NCI-H1105 treated with DMSO at 0.1 percent for 48 hours (cell line): ENCODE measurements around the gene BLOC1S6.

ENCODE experiments used
- DNase-seq: peaks from one replicate; lab custom pipeline; 2025; lab: John Stamatoyannopoulos, UW

The BLOC1S6 gene, protein sequence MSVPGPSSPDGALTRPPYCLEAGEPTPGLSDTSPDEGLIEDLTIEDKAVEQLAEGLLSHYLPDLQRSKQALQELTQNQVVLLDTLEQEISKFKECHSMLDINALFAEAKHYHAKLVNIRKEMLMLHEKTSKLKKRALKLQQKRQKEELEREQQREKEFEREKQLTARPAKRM

DNA sequence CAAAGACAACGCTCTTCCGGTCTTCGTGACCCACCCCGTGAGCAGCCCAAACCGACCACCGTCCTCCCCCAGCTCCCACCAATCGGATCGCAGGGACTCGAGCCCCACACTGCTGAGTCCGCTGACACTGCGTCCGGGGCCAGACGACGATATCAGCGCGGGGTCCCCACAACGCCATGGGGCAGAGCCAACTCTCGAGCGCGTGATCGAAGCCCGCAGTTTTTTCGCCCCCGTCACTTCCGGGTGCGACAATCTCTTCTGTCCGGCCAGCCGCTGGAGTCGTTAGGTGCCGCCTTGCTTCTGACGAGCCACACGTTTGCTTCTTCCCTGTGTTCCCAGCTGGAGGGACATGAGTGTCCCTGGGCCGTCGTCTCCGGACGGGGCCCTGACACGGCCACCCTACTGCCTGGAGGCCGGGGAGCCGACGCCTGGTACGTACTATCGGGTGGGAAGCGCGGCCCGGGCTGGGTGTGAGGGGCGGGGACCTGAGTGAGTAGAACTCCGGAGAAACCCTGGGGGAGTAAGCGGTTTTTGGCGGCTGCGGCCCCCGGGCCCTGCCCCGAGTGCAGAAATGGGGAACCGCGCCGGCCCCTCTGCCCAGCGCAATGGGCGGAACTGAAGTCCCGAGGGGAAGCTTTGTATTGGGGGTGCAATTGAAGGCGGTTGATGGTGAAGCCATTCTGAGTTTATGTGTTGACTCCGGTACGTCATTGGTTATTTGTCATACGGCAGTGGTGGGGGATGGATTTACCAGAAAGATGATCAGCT is at the start of gene BLOC1S6:
Gene BLOC1S6 (plus strand): TSS at position 285 of the 768 bp plus-strand sequence. CDS start 65 bp downstream, at position 350.
- peak; percentile 79 for DNase-seq

DNA sequence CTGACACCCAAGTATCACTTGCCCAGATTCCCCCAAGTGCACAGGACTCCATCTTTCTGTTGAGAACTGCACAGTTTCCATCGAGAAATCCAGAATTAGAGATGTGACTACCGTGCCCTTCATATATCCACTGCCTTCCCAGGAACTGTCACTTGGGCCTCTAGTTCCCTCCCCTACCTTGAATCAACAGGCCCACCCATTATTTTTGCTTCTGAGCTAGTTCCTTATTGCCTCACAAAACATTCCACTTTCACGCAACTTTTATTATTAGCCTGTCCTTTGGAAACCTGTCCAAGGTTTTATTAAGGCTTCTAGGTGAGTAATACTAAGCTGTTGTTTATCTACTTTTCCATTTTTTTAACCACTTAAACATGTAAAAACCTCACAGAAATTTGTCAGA is 47.5 kb upstream of the BLOC1S6 start:
- no peak for DNase-seq

DNA sequence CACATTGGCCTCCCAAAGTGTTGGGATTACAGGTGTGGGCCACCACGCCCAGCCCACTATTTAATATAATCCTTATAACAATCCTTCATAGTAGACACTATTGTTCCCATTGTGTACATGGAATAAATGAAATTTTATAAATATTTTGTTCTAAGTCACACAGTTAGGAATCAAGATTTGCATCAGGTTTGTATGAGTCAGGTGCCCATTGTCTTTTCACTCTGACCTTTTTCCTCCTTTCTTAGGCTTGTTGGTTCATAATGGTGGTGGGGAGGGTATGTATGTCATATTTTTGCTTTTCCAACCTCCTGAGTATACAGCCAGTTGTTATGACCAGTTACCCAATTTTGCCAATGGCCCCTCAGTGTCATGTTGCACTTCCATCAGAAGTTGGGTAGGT is 46.6 kb upstream of the BLOC1S6 start:
- no peak for DNase-seq

DNA sequence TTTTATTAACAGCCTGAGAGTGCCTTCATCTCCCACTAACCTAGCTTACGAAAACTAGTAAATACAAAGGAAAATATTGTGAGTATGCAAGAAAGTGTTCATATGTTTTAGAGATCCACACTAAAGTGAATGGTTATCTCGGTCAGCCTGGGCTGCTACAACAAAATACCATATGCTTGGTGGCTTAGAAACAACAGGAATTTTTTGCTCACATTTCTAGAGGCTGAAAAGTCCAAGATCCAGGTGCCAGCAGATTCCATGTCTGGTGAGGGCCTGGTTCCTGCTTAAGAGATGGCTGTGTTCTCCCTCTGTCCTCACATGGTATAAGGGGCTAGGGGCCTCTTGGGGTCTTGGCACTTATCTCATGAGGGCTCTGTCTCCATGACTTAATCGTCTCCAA is 44.1 kb upstream of the BLOC1S6 start:
- DNase-seq: no peak

DNA sequence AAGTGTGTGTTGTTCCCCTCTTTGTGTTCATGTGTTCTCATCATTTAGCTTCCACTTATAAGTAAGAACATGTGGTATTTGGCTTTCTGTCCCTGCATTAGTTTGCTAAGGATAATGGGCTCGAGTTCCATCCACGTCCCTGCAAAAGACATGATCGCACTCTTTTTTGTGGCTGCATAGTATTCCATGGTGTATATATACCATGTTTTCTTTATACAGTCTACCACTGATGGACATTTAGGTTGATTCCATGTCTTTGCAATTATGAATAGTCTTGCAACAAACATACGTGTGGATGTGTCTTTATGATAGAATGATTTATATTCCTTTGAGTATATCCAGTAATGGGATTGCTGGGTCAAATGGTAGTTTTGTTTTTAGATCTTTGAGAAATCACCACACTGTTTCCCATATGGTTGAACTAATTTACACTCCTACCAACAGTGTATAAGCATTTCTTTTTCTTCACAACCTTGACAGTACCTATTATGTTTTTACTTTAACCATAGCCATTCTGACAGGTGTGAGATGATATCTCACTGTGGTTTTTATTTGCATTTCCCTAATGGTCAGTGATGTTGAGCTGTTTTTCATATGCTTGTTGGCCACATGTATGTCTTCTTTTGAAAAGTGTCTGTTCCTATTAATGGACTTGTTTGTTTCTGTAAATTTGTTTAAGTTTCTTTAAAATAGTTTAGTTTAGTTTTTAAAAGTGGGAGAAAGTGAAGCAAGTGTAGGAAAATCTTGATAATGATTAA is 42.7 kb upstream of the BLOC1S6 start:
- DNase-seq: no peak

DNA sequence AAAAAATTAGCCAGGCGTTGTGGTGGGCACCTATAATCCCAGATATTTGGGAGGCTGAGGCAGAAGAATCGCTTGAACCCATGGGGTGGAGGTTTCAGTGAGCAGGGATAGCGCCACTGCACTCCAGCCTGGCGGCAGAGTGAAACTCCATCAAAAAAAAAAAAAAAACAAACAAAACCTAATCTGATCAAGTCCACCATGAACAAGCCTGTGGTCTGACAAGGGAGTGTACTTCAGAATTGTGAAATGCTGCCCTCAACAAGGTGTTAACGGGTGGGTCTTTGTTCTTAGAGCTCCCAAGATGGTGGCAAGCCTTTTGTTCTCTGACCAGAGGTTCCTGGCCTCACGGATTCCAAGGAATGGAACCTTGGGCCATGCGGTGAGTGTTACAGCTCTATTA is 40.4 kb upstream of the BLOC1S6 start:
- no peak for DNase-seq

DNA sequence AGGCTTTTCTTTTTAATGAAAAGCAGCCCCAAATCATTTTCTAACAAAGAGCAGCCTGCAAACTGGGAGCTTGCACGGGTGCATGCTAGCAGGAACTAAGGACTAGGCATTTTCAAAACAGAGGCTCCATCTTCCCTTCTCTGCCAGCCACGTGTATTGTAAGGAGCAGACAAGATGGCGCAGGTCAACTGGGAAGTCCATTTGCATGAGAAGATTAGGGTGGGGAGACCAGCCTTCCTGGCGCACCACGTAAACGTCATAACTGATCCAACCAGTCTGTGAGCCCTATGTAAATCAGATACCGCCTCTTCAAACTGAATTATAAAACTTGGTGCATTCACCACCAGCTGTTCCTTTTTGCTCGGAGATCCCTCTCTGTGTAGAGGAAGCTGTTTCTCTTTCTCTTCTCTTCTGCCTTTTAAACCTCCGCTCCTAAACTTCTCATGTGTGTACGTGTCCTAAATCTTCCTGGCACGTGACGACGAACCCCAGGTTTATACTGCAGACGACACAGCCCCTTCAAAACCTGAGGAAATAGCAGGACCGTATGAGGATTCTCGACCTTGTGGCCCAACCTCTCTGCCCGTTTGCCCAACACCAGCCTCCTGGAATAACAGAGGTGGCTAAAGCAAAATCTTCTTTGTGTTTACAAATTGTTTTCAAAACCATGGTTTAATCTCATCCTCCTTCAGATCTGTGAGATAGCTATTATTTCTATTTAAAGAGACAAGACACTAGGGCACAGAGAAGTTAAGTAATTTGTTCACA is 38.2 kb upstream of the BLOC1S6 start:
- no peak for DNase-seq

DNA sequence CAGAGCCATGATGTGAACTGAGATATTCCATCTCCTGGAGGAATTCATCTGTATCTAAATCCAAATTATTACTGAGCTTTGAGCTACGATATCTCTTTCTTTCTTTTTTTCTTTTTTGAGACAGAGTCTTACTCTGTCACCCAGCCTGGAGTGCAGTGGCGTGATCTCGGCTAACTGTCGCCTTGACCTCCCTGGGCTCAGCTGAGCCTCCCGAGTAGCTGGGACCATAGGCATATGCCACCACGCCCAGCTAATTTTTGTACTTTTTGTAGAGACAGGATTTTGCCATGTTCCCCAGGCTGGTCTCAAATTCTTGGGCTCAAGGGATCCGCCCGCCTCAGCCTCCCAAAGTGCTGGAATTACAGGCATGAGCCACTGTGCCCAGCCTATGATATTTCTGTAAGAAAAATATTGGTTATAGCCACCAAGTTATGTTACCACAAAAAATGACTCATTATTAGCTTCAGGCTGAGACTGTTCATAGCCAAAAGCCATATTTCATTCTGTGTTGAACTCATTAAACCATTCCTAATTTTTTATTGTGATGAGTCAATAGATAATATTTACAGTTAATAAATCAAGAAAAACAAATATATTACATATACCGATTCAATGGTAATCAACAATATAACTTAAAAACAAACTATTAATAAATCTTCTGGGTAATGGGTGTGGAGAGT is 37.5 kb upstream of the BLOC1S6 start:
- no peak for DNase-seq

DNA sequence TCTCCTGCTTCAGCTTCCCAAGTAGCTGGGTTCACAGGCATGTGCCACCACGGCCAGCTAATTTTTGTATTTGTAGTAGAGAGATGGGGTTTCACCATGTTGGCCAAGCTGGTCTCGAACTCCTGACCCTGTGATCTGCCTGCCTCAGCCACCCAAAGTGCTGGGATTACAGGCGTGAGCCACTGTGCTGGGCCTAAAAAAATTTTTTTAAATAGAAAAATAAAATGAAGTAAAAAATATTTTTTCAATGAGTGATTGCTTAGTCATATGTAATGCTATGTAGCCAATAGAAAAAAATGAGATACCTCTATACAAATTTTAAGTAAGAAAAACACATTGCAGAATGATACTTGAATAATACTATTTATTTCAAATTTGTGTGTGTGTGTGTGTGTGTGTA is 36.7 kb upstream of the BLOC1S6 start:
- DNase-seq: no peak

DNA sequence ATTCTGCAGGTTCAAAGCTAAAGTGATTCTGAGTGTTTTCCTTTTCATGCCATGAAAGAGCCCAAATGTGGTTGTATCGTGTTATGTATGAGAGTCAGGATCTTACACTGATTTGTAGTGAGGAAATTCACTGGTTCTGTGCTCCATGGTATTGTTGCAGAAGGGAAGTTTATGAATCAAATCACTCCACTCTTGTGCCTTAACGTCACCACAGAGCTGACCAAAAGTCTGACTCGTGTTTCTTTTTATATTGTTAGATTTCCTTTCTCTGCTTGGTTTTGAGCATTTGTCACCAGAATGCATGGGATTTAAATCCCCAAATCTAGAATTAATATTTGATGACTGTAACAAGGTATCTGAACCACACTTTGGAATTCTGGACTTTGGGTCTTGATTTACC is 35.5 kb upstream of the BLOC1S6 start:
- DNase-seq: no peak

DNA sequence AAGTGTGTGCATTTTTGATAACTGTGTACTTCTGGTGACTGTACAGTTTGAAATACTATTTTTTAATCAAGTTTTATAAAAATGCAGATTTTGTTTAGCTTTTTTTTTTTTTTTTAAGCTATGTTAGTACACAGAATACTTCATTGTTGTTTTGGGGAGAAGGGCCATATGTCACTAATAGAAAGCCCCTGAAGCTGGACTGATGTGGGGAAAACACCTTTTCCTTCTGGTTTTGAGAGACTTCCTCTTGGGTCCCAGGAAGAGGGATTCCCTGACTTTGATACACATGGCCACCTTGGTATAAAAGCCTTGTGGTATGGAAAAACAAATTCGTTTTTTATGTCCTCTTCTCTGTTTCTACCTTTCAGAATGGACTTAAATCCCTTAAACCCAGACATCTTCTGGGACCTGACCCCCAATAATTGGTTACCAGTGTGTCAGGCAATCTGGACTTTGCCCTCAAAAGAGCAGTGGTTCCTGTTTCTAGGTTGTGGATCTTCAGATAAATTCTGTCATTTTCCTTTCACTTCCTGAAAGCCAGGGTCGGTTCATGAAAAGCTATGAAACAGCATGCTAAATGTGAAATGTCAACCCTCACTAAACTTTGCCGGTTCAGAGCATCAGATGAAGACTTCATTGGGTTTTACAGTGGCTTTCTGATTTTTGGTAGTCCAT is 31.1 kb upstream of the BLOC1S6 start:
- no peak for DNase-seq

DNA sequence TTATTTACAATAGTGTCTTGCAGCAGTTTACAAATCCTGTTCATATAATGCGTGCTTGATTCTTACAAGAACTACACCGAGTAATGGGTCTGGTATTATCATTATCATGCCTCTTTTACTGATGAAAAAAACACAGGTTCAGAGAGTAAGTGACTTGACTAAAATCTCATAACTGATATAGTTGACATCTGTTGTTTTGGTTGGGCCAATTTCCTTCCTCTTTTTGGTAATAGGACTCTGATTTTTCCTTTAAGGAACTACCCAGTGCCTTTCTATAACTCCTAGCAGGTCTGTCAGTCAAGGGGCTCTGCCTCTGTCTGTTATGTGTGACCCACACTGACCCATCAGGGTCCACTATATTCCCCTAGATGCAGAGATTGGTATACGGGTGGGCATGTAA is 14.6 kb upstream of the BLOC1S6 start:
- no peak for DNase-seq

DNA sequence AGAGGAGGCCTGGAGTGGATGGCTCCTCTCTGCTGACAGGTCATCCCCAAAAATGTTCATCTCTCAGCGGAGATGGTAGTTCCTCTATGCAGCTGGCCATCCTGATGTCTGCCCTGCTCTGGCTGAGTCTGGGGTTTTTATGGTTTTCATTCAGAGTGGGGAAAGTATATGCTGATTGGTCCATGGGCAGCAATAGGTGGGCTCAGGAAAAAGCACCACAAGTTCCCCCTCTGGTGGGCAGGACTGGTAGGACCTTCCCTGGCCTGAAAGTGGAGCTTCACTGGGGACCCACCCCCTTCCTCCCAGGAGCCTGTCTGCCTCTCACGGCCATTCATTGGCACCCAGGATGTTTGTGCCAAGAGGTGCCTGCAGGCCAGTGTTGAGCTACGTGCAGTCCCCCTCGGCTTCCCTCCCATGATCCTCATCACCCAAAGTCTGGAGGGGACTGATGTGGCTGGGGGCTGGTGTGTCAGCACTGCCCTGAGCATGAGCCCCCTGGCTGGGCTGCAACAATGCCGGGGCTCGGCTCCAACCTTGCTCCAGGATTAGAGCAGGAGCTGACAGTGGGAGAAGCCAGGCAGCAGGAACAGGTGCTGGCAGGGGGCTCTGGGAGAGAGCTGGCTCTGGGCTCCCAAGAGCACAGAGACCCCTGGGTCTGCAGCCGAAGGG is 13.1 kb upstream of the BLOC1S6 start:
- no peak for DNase-seq

DNA sequence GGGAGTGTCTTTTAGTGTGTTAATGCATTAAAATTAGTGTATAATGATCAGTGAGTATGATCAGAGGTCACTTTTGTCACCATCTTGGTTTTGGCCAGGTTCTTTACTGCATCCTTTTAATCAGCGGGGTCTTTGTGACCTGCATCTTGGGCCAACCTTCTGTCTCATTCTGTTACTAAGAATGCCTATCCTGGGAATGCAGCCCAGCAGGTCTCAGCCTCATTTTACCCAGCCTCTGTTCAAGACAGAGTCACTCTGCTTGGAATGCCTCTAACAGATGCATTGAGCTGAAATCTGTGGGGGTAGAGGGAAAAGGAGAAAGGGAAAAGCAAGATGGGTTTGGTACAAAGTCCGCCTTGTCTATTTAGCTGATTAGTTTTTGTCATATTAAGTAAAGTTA is 5.3 kb upstream of the BLOC1S6 start:
- no peak for DNase-seq

DNA sequence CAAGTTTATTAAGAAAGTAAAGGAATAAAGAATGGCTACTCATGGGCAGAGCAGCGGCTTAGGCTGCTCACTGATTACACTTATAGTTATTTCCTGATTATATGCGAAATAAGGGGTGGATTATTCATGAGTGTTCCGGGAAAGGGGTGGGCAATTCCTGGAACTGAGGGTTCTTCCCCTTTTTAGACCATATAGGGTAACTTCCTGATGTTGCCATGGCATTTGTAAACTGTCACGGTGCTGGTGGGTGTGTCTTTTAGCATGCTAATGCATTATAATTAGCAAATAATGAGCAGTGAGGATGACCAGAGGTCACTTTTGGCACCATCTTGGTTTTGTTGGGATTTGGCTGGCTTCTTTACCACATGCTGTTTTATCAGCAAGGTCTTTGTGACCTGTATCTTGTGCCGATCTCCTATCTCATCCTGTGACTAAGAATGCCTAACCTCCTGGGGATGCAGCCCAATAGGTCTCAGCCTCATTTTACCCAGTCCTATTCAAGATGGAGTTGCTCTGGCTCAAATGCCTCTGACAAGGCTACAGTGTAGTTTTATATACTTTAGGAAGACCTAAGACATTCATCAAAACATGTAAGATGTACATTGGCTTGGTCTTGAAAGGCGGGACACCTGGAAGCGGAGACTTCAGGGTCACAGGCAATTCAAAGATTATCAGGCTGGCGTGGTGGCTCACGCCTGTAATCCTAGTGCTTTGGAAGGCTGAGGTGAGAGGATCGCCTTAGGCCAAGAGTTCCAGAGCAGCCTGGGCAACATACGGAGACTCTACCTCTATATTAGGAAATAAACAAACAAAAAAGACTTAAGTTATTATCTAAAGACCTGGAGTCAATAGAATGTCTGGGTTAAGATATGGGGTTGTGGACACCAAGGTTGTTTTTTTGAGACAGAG is 3.2 kb upstream of the BLOC1S6 start:
- DNase-seq: no peak

DNA sequence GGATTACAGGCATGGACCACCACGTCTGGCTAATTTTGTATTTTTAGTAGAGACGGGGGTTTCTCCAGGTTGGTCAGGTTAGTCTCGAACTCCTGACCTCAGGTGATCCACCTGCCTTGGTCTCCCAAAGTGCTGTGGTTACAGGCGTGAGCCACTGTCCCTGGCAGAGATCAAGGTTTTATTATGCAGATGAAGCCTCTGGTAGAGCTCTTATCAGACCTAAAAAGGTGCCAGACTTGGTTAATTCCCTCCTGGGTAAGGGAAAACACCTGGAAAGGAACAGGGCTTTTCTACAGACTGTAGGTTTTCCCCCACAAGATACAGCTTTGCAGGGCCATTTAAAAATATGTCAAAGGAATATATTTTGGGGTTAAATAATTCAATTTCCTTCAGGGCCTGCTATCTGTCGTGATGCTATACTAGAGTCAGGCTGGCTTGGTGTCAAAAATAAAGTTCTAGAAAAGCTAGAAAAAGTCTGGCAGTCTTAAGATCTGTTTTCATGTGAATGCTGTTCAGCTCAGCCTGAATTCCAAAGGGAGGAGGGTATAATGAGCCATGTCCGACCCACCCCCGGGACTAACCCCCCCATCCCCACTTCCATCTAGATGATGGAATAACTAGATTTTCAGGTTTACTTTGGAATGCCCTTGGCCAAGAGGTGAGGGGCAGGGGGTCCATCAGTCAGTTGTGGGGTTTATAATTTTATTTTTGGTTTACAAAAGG is 1.9 kb upstream of the BLOC1S6 start:
- DNase-seq: no peak

DNA sequence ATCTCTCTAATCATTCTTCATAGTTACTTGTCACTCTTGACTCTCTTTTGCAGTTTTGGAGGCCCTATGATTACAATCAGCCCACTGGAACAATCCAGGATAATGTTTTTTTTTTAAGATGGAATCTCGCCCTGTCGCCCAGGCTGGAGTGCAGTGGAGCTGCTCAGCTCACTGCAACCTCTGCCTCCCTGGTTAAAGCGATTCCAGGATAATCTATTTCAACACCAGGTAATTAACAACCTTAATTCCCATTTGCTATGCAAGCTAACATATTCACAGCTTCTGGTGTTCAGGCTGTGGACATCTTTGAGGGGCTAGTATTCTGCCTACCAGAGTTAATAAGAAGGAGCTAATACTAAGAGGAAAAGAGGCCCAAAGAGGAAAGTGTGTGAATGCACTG is 1.1 kb upstream of the BLOC1S6 start:
- DNase-seq: no peak

DNA sequence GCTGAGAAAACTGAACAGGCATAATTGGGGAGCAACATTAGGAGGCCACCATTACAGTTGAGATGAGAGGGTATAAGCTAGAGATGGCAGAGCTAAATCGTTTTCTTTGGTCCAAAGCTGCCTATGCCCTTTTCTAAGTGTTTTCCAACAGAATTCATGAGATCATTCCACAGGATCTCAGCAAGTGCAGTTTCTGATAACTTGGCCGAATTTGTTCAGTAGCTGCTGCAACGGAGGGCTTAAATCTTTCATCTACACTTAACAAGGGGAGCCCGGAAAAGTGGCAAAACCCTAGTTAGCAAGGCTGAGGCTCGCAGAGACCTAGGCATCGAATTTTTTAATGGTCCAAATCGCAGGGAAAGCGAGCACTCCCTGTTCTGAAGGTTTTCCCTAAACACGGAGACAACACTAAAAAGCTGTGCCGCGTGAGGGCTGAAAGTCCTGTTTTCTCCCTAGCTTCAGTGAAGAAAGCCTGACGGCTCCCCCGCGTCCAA is 531 bp upstream of the BLOC1S6 start:
- DNase-seq: no peak

DNA sequence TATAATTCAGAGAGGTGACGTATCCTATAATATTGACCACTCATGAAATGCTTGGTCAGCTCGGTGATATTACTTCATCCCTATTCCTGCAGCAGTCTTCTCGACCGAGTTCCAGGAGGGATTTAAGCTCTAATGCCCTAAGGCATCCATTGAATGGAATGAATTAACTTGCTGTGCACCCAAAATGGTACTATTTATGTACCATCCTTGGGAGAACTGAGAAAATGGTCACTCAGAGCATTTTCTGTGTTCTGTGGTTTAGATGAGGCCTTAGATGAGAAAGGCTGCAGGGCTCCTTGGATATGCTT is 638 bp downstream of the BLOC1S6 start:
- DNase-seq: no peak
